IMR-90 (cell line): ENCODE measurements around the gene RAD51B. TPM values are rescaled to one million over a fixed set of nuclear protein-coding genes. Genes with fewer than 3 reads are reported as not detected.

Experiments used
- ATAC-seq: fragments of 200-7000 bp; cut with Tn5 transposase; 2 replicates; pipeline ENCODE4 v1.9.1; 2020; ENCODE audit warnings: low read depth, mild to moderate bottlenecking, moderate library complexity
- BruUV-seq: library from RNA; stranded (reverse); fragments of 400-500 nt; replicated peaks from 2 replicates; lab custom pipeline; 2021; lab: Mats Ljungman, UMichigan
- CTCF ChIA-PET: fragments of 300-600 bp; formaldehyde crosslinking; extraction: SDS; loops from one replicate; lab custom pipeline; 2021; ENCODE audit warnings: antibody characterized with exemption; lab: Yijun Ruan, JAX
- POLR2A ChIA-PET: fragments of 300-600 bp; sonication (Branson Sonifier 250); formaldehyde crosslinking; loops from one replicate; lab custom pipeline; 2022; ENCODE audit warnings: antibody characterized with exemption; ENCODE audit not compliant: unreplicated experiment; lab: Charles Lee
- DNase-seq: peaks from one replicate; pipeline ENCODE4 v3.0.0; 2013
- H2AFZ ChIP-seq: replicated peaks from 2 replicates; pipeline ENCODE3; 2013; ENCODE audit warnings: low read length, mild to moderate bottlenecking; ENCODE audit not compliant: poor library complexity
- H2AK5ac ChIP-seq: 2 replicates; pipeline ENCODE4 v1.6.1; 2013; ENCODE audit warnings: low read depth, low read length, inconsistent platforms
- H2AK9ac ChIP-seq: replicated peaks from 2 replicates; pipeline ENCODE3; 2013; ENCODE audit warnings: mild to moderate bottlenecking, low read depth, low read length, moderate library complexity; ENCODE audit not compliant: poor library complexity
- H2BK120ac ChIP-seq: 2 replicates; pipeline ENCODE4 v1.6.1; 2013; ENCODE audit warnings: low read depth, low read length, inconsistent platforms
- H2BK15ac ChIP-seq: 3 replicates; pipeline ENCODE4 v1.6.1; 2013; ENCODE audit warnings: low read depth, low read length, inconsistent platforms
- H2BK20ac ChIP-seq: 2 replicates; pipeline ENCODE4 v1.6.1; 2013; ENCODE audit warnings: low read depth, mild to moderate bottlenecking, inconsistent platforms, low read length, moderate library complexity
- H2BK5ac ChIP-seq: 2 replicates; pipeline ENCODE4 v1.6.1; 2013; ENCODE audit warnings: mild to moderate bottlenecking, low read depth, low read length, inconsistent platforms; ENCODE audit not compliant: poor library complexity, severe bottlenecking
- H3K14ac ChIP-seq: replicated peaks from 2 replicates; pipeline ENCODE4 v1.6.1; 2013; ENCODE audit warnings: low read depth, low read length, inconsistent platforms
- H3K18ac ChIP-seq: 2 replicates; pipeline ENCODE4 v1.6.1; 2013; ENCODE audit warnings: low read depth, low read length, control low read depth
- H3K23ac ChIP-seq: 2 replicates; pipeline ENCODE4 v1.6.1; 2013; ENCODE audit warnings: low read depth, low read length, inconsistent platforms
- H3K27ac ChIP-seq: 2 replicates; pipeline ENCODE4 v1.5.1; 2013; ENCODE audit warnings: mild to moderate bottlenecking, control low read depth, low read length; ENCODE audit not compliant: insufficient read depth
- H3K27me3 ChIP-seq: 2 replicates; pipeline ENCODE4 v1.6.1; 2013; ENCODE audit warnings: low read length; ENCODE audit not compliant: control insufficient read depth, insufficient read depth
- H3K36me3 ChIP-seq: 2 replicates; pipeline ENCODE4 v1.6.1; 2013; ENCODE audit warnings: low read length, mixed read lengths; ENCODE audit not compliant: control insufficient read depth, insufficient read depth
- H3K4ac ChIP-seq: 2 replicates; pipeline ENCODE4 v1.6.1; 2013; ENCODE audit warnings: low read depth, low read length, inconsistent platforms
- H3K4me1 ChIP-seq: 2 replicates; pipeline ENCODE4 v1.6.1; 2013; ENCODE audit warnings: low read length, mixed read lengths; ENCODE audit not compliant: control insufficient read depth, insufficient read depth
- H3K4me2 ChIP-seq: 2 replicates; pipeline ENCODE4 v1.6.1; 2013; ENCODE audit warnings: low read depth, mild to moderate bottlenecking, control low read depth, low read length, moderate library complexity
- H3K4me3 ChIP-seq: 2 replicates; pipeline ENCODE4 v1.5.1; 2013; ENCODE audit warnings: low read depth, mild to moderate bottlenecking, control low read depth, low read length, moderate library complexity; ENCODE audit not compliant: insufficient read depth
- H3K56ac ChIP-seq: 2 replicates; pipeline ENCODE4 v1.6.1; 2013; ENCODE audit warnings: low read length, inconsistent platforms; ENCODE audit not compliant: insufficient read depth; ENCODE audit errors: extremely low read depth
- H3K79me1 ChIP-seq, 2 experiments: 2 replicates each; pipeline ENCODE4 v1.6.1; 2013; ENCODE audit warnings: low read length in 2 of 2, inconsistent platforms in 1 of 2, low read depth in 1 of 2
- H3K9ac ChIP-seq: 2 replicates; pipeline ENCODE4 v1.6.1; 2013; ENCODE audit warnings: low read depth, low read length, control low read depth
- H3K9me1 ChIP-seq: 2 replicates; pipeline ENCODE4 v1.6.1; 2013; ENCODE audit warnings: low read length, inconsistent platforms; ENCODE audit not compliant: insufficient read depth
- H3K9me3 ChIP-seq: 2 replicates; pipeline ENCODE4 v1.6.1; 2013; ENCODE audit warnings: low read length; ENCODE audit not compliant: control insufficient read depth, insufficient read depth
- H4K20me1 ChIP-seq: 2 replicates; pipeline ENCODE4 v1.6.1; 2013; ENCODE audit warnings: low read length, inconsistent platforms; ENCODE audit not compliant: insufficient read depth
- H4K5ac ChIP-seq: 2 replicates; pipeline ENCODE4 v1.6.1; 2013; ENCODE audit warnings: mild to moderate bottlenecking, low read depth, low read length, control low read depth
- H4K8ac ChIP-seq, 2 experiments: 2 replicates each; pipeline ENCODE4 v1.6.1; 2013; ENCODE audit warnings: low read depth in 2 of 2, low read length in 2 of 2, control low read depth in 1 of 2, inconsistent platforms in 1 of 2
- H4K91ac ChIP-seq: 2 replicates; pipeline ENCODE4 v1.6.1; 2013; ENCODE audit warnings: low read depth, low read length, inconsistent platforms; ENCODE audit not compliant: insufficient read depth
- BHLHE40 ChIP-seq: fragments of 150-350 bp; IDR thresholded peaks from 2 replicates; pipeline ENCODE4 v1.6.1; 2016; ENCODE audit warnings: mild to moderate bottlenecking, low read depth, low read length
- CHD1 ChIP-seq: IDR thresholded peaks from 2 replicates; pipeline ENCODE4 v1.6.1; 2012; ENCODE audit warnings: low read depth, low read length, improper control_type of control experiment
- CTCF ChIP-seq: conservative IDR thresholded peaks from 2 replicates; pipeline ENCODE4 v1.5.1; 2012; ENCODE audit warnings: mild to moderate bottlenecking, low read depth, low read length, improper control_type of control experiment
- FOS ChIP-seq: fragments of 150-350 bp; IDR thresholded peaks from 2 replicates; pipeline ENCODE4 v1.6.1; 2016; ENCODE audit warnings: low read depth, low read length
- MAFK ChIP-seq: IDR thresholded peaks from 2 replicates; pipeline ENCODE4 v1.6.1; 2012; ENCODE audit warnings: low read depth, low read length, improper control_type of control experiment
- MAZ ChIP-seq: IDR thresholded peaks from 2 replicates; pipeline ENCODE4 v1.6.1; 2012; ENCODE audit warnings: low read depth, mild to moderate bottlenecking, low read length, improper control_type of control experiment, moderate library complexity, borderline replicate concordance
- MXI1 ChIP-seq: IDR thresholded peaks from 2 replicates; pipeline ENCODE4 v1.6.1; 2012; ENCODE audit warnings: low read depth, mild to moderate bottlenecking, low read length, moderate library complexity, borderline replicate concordance
- NFE2L2 ChIP-seq: fragments of 150-350 bp; IDR thresholded peaks from 2 replicates; pipeline ENCODE4 v1.6.1; 2016; ENCODE audit warnings: low read depth, mild to moderate bottlenecking, low read length
- POLR2A ChIP-seq: IDR thresholded peaks from 2 replicates; pipeline ENCODE4 v1.6.1; 2012; ENCODE audit warnings: mild to moderate bottlenecking, low read depth, low read length
- RAD21 ChIP-seq: IDR thresholded peaks from 2 replicates; pipeline ENCODE4 v1.6.1; 2012; ENCODE audit warnings: low read length, improper control_type of control experiment
- RCOR1 ChIP-seq: IDR thresholded peaks from 2 replicates; pipeline ENCODE4 v1.6.1; 2012; ENCODE audit warnings: mild to moderate bottlenecking, low read length, improper control_type of control experiment; ENCODE audit not compliant: insufficient replicate concordance
- RFX5 ChIP-seq: IDR thresholded peaks from 2 replicates; pipeline ENCODE4 v1.8.0; 2012; ENCODE audit warnings: low read depth, mild to moderate bottlenecking, low read length, moderate library complexity
- SMC3 ChIP-seq: fragments of 150-350 bp; IDR thresholded peaks from 2 replicates; pipeline ENCODE4 v1.6.1; 2016; ENCODE audit warnings: low read depth, mild to moderate bottlenecking, antibody characterized with exemption, low read length, moderate library complexity
- dilution Hi-C: fragments of 300-500 bp; cut with HindIII; formaldehyde crosslinking; loops from one replicate; pipeline ENCODE4 v1.14.3; 2018; ENCODE audit warnings: low sequenced_read_pairs; ENCODE audit not compliant: unreplicated experiment
- in situ Hi-C: fragments of 300-500 bp; cut with MboI; formaldehyde crosslinking; loops from 3 replicates; pipeline ENCODE4 v1.14.3; 2019; ENCODE audit warnings: low sequenced_read_pairs, inconsistent platforms, mixed read lengths
- intact Hi-C: fragments of 100-400 bp; cut with micrococcal nuclease; formaldehyde crosslinking; loops from 2 replicates; pipeline ENCODE4 v1.10.0; 2022
- polyA plus RNA-seq, 3 experiments: library from polyadenylated mRNA; depleted of rRNA; stranded (reverse); fragments of >200 nt; gene quantifications; 2 replicates each; pipeline ENCODE4 v1.2.3, GENCODE V29; 2012; ENCODE audit warnings: low replicate concordance in 1 of 3
- total RNA-seq: library from RNA; depleted of rRNA; stranded (reverse); fragments of >200 nt; gene quantifications from 2 replicates; pipeline ENCODE4 v1.2.3, GENCODE V29; 2012
- TF ChIP-seq, protein P1 (sequence below): fragments of 150-350 bp; IDR thresholded peaks from 2 replicates; pipeline ENCODE4 v1.6.1; 2016; ENCODE audit warnings: low read depth, mild to moderate bottlenecking, low read length, moderate library complexity, borderline replicate concordance

RAD51B gene
- total and polyA plus RNA-seq, 2 of the 4 experiments (the other 2 are of a cell fraction), result 5.1 to 18.8 TPM

- in situ Hi-C loops (no loop called here), intact Hi-C loops (no loop called here), dilution Hi-C loops (no loop called here)
- Histone ChIP-seq H2BK15ac (no peak overlapping the region), H3K4me2 (no peak overlapping the region), H3K56ac (no peak overlapping the region), H3K14ac (no peak overlapping the region), H3K27me3 (no peaks in the 10 kb centered on the region), H4K5ac (no peak overlapping the region), H3K4me1 (peaks cover 2% of the 10 kb centered on the region; the same call in 1 of the 2 replicates), H3K18ac (no peak overlapping the region), H3K4me3 (no peak overlapping the region), H2BK120ac (no peak overlapping the region), H4K20me1 (no peaks in the 10 kb centered on the region), H3K9ac (no peak overlapping the region), H3K36me3 (no peaks in the 10 kb centered on the region), H3K79me1 (no peaks in the 10 kb centered on the region), H4K8ac (no peak overlapping the region), H3K4ac (no peak overlapping the region), H3K27ac (no peak overlapping the region), H2AK9ac (no peak overlapping the region), H2AK5ac (no peak overlapping the region), H2AFZ (no peak overlapping the region), H4K91ac (no peak overlapping the region), H2BK5ac (no peak overlapping the region), H3K23ac (no peak overlapping the region), H3K9me1 (no peaks in the 10 kb centered on the region; the same call in 1 of the 2 replicates), H3K9me3 (no peaks in the 10 kb centered on the region), H2BK20ac (no peak overlapping the region)
- TF ChIP-seq CTCF (no peak), MAZ (no peak), SMC3 (no peak), FOS (no peak), RFX5 (no peak), BHLHE40 (no peak), POLR2A (no peak), MXI1 (no peak), RAD21 (no peak), RCOR1 (no peak), MAFK (no peak), NFE2L2 (no peak), CHD1 (no peak)
- TF ChIP-seq, protein P1, sequence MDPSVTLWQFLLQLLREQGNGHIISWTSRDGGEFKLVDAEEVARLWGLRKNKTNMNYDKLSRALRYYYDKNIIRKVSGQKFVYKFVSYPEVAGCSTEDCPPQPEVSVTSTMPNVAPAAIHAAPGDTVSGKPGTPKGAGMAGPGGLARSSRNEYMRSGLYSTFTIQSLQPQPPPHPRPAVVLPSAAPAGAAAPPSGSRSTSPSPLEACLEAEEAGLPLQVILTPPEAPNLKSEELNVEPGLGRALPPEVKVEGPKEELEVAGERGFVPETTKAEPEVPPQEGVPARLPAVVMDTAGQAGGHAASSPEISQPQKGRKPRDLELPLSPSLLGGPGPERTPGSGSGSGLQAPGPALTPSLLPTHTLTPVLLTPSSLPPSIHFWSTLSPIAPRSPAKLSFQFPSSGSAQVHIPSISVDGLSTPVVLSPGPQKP, result no peak
- POLR2A ChIA-PET, result no interaction called here
- DNase-seq (no peak), ATAC-seq (no peak)
- CTCF ChIA-PET, result interaction anchor here (1.2 kb wide), 1 partner anchor 27 kb away, joined by 3 read pairs; no protein-coding TSS in a partner anchor
- no TSS peak for BruUV-seq
These were observed 515.7 kb downstream of the RAD51B start for GRCh38 chr14:68335312-68335711.
